ENCODE results near the gene TAF13. TPM values are rescaled to one million over a fixed set of nuclear protein-coding genes. Genes with fewer than 3 reads are reported as not detected.

The TAF13 gene
- total and polyA plus RNA-seq, 9 of the 15 experiments (the other 6 are each of a cell fraction or from before 2014, with no cell fraction given): 14.9 to 77.2 (median 38.7) TPM

DNA sequence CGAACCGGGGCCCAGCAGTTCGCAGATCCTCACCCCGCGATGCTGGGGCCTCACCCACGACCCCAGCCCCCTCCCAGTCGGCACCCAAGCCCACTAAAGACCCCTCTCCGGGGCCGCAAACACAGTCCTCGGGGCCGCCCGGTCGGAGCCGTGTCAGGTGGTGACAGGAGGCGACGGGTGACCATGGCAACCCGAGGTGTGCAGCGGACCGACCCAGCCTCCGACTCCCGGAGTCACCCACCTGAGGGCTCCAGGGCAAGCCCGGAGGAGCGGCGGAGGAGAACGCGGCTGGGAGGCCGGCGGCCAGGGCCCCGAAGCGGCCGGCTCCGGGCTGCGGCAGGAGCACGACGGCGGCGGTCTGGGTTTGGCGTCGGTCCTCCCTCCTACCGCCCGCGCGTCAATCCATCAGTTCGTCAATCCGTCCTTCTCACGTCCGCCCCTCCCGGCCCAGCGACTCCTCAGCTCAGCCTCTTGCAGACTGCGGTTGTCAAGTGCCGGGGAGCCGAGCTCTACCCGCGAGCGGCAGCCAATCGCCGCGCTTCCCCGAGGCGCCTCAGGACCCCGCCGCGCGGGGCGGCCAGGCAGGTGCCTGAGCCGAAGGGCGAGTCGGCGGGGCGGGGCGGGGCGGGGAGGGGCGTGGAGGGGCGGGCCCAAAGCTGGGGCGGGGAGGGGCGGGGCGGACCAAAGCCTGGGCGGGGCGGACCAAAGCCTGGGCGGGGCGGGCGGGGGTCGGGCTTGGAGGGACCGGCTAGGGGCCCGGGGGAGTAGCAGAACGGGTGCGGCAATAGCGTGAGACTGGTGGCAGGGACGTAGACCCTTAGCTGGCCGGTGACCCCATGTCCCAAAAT is 34.0 kb downstream of the TAF13 start, which contains the start of gene WDR47 (continued):
- TF ChIP-seq, protein P1, sequence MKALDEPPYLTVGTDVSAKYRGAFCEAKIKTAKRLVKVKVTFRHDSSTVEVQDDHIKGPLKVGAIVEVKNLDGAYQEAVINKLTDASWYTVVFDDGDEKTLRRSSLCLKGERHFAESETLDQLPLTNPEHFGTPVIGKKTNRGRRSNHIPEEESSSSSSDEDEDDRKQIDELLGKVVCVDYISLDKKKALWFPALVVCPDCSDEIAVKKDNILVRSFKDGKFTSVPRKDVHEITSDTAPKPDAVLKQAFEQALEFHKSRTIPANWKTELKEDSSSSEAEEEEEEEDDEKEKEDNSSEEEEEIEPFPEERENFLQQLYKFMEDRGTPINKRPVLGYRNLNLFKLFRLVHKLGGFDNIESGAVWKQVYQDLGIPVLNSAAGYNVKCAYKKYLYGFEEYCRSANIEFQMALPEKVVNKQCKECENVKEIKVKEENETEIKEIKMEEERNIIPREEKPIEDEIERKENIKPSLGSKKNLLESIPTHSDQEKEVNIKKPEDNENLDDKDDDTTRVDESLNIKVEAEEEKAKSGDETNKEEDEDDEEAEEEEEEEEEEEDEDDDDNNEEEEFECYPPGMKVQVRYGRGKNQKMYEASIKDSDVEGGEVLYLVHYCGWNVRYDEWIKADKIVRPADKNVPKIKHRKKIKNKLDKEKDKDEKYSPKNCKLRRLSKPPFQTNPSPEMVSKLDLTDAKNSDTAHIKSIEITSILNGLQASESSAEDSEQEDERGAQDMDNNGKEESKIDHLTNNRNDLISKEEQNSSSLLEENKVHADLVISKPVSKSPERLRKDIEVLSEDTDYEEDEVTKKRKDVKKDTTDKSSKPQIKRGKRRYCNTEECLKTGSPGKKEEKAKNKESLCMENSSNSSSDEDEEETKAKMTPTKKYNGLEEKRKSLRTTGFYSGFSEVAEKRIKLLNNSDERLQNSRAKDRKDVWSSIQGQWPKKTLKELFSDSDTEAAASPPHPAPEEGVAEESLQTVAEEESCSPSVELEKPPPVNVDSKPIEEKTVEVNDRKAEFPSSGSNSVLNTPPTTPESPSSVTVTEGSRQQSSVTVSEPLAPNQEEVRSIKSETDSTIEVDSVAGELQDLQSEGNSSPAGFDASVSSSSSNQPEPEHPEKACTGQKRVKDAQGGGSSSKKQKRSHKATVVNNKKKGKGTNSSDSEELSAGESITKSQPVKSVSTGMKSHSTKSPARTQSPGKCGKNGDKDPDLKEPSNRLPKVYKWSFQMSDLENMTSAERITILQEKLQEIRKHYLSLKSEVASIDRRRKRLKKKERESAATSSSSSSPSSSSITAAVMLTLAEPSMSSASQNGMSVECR (CRISPR knock-in tag; IDR thresholded peaks at IDR 0.05): peak; percentile 88
- TF ChIP-seq HNRNPUL1 (IDR thresholded peaks at IDR 0.05; ENCODE audit: low read length): no peak
- TF ChIP-seq GABPB1 (CRISPR knock-in tag; IDR thresholded peaks at IDR 0.05): peak; percentile 72
- TF ChIP-seq, protein P2, sequence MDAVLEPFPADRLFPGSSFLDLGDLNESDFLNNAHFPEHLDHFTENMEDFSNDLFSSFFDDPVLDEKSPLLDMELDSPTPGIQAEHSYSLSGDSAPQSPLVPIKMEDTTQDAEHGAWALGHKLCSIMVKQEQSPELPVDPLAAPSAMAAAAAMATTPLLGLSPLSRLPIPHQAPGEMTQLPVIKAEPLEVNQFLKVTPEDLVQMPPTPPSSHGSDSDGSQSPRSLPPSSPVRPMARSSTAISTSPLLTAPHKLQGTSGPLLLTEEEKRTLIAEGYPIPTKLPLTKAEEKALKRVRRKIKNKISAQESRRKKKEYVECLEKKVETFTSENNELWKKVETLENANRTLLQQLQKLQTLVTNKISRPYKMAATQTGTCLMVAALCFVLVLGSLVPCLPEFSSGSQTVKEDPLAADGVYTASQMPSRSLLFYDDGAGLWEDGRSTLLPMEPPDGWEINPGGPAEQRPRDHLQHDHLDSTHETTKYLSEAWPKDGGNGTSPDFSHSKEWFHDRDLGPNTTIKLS (IDR thresholded peaks at IDR 0.05; ENCODE audit: borderline replicate concordance, low read depth): no peak; the same call in 1 of the 2 replicates
- TF ChIP-seq, protein P3, sequence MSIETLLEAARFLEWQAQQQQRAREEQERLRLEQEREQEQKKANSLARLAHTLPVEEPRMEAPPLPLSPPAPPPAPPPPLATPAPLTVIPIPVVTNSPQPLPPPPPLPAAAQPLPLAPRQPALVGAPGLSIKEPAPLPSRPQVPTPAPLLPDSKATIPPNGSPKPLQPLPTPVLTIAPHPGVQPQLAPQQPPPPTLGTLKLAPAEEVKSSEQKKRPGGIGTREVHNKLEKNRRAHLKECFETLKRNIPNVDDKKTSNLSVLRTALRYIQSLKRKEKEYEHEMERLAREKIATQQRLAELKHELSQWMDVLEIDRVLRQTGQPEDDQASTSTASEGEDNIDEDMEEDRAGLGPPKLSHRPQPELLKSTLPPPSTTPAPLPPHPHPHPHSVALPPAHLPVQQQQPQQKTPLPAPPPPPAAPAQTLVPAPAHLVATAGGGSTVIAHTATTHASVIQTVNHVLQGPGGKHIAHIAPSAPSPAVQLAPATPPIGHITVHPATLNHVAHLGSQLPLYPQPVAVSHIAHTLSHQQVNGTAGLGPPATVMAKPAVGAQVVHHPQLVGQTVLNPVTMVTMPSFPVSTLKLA (conservative IDR thresholded peaks at IDR 0.05): peak in 1 of 2 experiments; percentile 75; a peak in 2 of 4 replicates
- no peak for TF ChIP-seq MAFK (IDR thresholded peaks at IDR 0.05; ENCODE audit: low read length)
- TF ChIP-seq POLR3G (IDR thresholded peaks at IDR 0.05; ENCODE audit: extremely low read depth, insufficient read length, insufficient replicate concordance): no peak
- TF ChIP-seq CBFB (CRISPR knock-in tag; IDR thresholded peaks at IDR 0.05): 0 out of 2 replicates have a peak, but pooled peaks have one; percentile 43
- peak; percentile 60 for TF ChIP-seq CREB1 (IDR thresholded peaks at IDR 0.05)
- peak; percentile 71; the same call in 1 of the 2 replicates for TF ChIP-seq CREB1 (CRISPR knock-in tag; IDR thresholded peaks at IDR 0.05)
- TF ChIP-seq HDAC3 (IDR thresholded peaks at IDR 0.05; ENCODE audit: borderline replicate concordance, partially characterized antibody): no peak
- TF ChIP-seq ZBTB1 (CRISPR knock-in tag; IDR thresholded peaks at IDR 0.05; ENCODE audit: borderline replicate concordance, low read depth): peak; percentile 32; the same call in 1 of the 2 replicates
- peak; percentile 87 for TF ChIP-seq POLR2A (conservative IDR thresholded peaks at IDR 0.05)
- TF ChIP-seq, protein P4, sequence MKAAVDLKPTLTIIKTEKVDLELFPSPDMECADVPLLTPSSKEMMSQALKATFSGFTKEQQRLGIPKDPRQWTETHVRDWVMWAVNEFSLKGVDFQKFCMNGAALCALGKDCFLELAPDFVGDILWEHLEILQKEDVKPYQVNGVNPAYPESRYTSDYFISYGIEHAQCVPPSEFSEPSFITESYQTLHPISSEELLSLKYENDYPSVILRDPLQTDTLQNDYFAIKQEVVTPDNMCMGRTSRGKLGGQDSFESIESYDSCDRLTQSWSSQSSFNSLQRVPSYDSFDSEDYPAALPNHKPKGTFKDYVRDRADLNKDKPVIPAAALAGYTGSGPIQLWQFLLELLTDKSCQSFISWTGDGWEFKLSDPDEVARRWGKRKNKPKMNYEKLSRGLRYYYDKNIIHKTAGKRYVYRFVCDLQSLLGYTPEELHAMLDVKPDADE (conservative IDR thresholded peaks at IDR 0.05; ENCODE audit: control insufficient read depth, low read depth, low read length): peak; percentile 88
- TF ChIP-seq SUPT5H (IDR thresholded peaks at IDR 0.05): peak; percentile 82
- TF ChIP-seq HDAC6 (IDR thresholded peaks at IDR 0.05; ENCODE audit: low read depth, low read length): no peak
- TF ChIP-seq NR0B1 (IDR thresholded peaks at IDR 0.05; ENCODE audit: partially characterized antibody): no peak
